ENCODE measurements around the gene LRRC38.

LRRC38 gene

DNA sequence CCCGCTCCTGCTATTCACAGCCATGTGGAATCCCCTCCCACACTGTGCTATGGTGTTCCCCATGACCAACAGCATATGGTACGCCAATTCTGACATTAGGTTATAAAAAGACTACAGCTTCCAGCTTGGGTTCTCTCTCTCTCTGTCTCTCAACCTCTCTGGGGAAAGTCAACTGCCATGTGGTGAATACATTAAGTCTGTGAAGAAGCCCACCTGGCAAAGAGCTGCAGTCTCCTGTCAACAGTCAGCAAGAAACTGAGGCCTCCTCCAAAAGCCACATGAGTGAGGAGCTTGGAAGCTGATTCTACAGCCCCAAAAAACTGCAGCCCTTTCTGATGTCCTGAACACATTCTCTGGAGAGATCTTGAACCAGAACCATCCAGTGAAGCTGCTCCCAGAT is 25.0 kb upstream of the LRRC38 start:
- Histone ChIP-seq H3K27ac (ENCODE audit: extremely low read depth, low read depth, low read length) (no peak overlapping the region), H3K4me1 (ENCODE audit: control insufficient read depth, insufficient read depth, low read length) (no peaks in the 10 kb centered on the region), H3K36me3 (ENCODE audit: control insufficient read depth in 2 of 2, insufficient read depth in 1 of 2, low read length in 2 of 2) (no peaks in the 10 kb centered on the region), H3K9me3 (ENCODE audit: control insufficient read depth, insufficient read depth, low read depth, low read length) (no peaks in the 10 kb centered on the region), H3K4me3 (ENCODE audit: low read depth, low read length) (no peak overlapping the region)
- POLR2A ChIA-PET: no interaction called here
- TF ChIP-seq ZNF530 (tag by site-specific recombination; IDR thresholded peaks at IDR 0.05; ENCODE audit: low read depth) (no peak), ZSCAN30 (tag by site-specific recombination; IDR thresholded peaks at IDR 0.05) (no peak), ZNF426 (tag by site-specific recombination; IDR thresholded peaks at IDR 0.05) (no peak), ZSCAN16 (tag by site-specific recombination; IDR thresholded peaks at IDR 0.05) (no peak), ZBTB44 (tag by site-specific recombination; IDR thresholded peaks at IDR 0.05) (no peak), ZNF175 (tag by site-specific recombination; IDR thresholded peaks at IDR 0.05) (no peak), ZNF112 (tag by site-specific recombination; IDR thresholded peaks at IDR 0.05) (no peak), ZNF837 (tag by site-specific recombination; IDR thresholded peaks at IDR 0.05) (no peak), GLI4 (tag by site-specific recombination; IDR thresholded peaks at IDR 0.05) (no peak), ZNF571 (tag by site-specific recombination; IDR thresholded peaks at IDR 0.05) (no peak)
- TF ChIP-seq, protein P1, sequence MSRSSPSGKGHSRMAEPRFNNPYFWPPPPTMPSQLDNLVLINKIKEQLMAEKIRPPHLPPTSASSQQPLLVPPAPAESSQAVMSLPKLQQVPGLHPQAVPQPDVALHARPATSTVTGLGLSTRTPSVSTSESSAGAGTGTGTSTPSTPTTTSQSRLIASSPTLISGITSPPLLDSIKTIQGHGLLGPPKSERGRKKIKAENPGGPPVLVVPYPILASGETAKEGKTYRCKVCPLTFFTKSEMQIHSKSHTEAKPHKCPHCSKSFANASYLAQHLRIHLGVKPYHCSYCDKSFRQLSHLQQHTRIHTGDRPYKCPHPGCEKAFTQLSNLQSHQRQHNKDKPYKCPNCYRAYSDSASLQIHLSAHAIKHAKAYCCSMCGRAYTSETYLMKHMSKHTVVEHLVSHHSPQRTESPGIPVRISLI (tag by site-specific recombination; IDR thresholded peaks at IDR 0.05): no peak
- CTCF ChIA-PET: interaction anchor here (0.7 to 2.0 kb wide), 3 partner anchors 12 to 117 kb away, joined by 3 to 9 read pairs (median 3); no protein-coding TSS in a partner anchor

DNA sequence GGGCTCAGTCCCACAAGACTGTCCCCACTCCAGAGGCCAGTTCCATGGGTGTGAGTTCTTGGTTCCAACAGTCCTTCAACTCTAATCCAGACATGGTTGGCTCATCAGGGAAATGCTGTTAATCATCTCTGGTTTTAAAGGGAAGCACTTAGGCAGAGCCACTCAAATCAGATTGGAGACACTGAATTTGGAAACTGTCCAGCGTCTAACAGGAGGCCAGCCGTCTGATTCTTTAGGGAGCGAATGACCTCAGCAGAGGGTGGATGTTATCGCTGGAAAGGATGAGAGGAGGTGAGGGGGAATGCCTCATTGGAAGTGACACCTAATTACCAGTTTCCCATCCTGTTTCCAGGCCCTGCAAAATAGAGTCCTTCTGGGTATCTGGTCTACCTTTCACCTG is 22.8 kb upstream of the LRRC38 start:
- CTCF ChIA-PET: no interaction called here
- no peak overlapping the region for H3K27ac ChIP-seq (ENCODE audit: extremely low read depth, low read depth, low read length)
- no peaks in the 10 kb centered on the region for H3K9me3 ChIP-seq (ENCODE audit: control insufficient read depth, insufficient read depth, low read depth, low read length)
- no peak overlapping the region for H3K4me3 ChIP-seq (ENCODE audit: low read depth, low read length)
- TF ChIP-seq ZNF621 (tag by site-specific recombination; IDR thresholded peaks at IDR 0.05) (no peak), SP3 (tag by site-specific recombination; IDR thresholded peaks at IDR 0.05) (no peak), ZFP37 (tag by site-specific recombination; IDR thresholded peaks at IDR 0.05) (no peak), ZBTB17 (tag by site-specific recombination; IDR thresholded peaks at IDR 0.05) (no peak), ZFP41 (tag by site-specific recombination; IDR thresholded peaks at IDR 0.05; ENCODE audit: borderline replicate concordance) (no peak), ZNF24 (tag by site-specific recombination; IDR thresholded peaks at IDR 0.05) (no peak), ZBTB21 (tag by site-specific recombination; IDR thresholded peaks at IDR 0.05) (no peak), KLF1 (tag by site-specific recombination; IDR thresholded peaks at IDR 0.05) (no peak), ZNF830 (tag by site-specific recombination; IDR thresholded peaks at IDR 0.05; ENCODE audit: low read depth) (no peak), ZNF423 (tag by site-specific recombination; IDR thresholded peaks at IDR 0.05) (no peak), MZF1 (tag by site-specific recombination; IDR thresholded peaks at IDR 0.05; ENCODE audit: borderline replicate concordance) (no peak), ATF2 (tag by site-specific recombination; IDR thresholded peaks at IDR 0.05; ENCODE audit: low read depth) (no peak), ZBTB44 (tag by site-specific recombination; IDR thresholded peaks at IDR 0.05) (no peak), INSM2 (tag by site-specific recombination; IDR thresholded peaks at IDR 0.05) (no peak), ZNF571 (tag by site-specific recombination; IDR thresholded peaks at IDR 0.05) (no peak), ZNF610 (tag by site-specific recombination; IDR thresholded peaks at IDR 0.05; ENCODE audit: borderline replicate concordance) (no peak), SALL2 (tag by site-specific recombination; IDR thresholded peaks at IDR 0.05; ENCODE audit: borderline replicate concordance) (no peak), HOXD13 (CRISPR knock-in tag; IDR thresholded peaks at IDR 0.05; ENCODE audit: borderline replicate concordance) (no peak), ZNF701 (tag by site-specific recombination; IDR thresholded peaks at IDR 0.05) (no peak), MEIS1 (CRISPR knock-in tag; IDR thresholded peaks at IDR 0.05; ENCODE audit: borderline replicate concordance) (no peak)
- H3K36me3 ChIP-seq (ENCODE audit: control insufficient read depth in 2 of 2, insufficient read depth in 1 of 2, low read length in 2 of 2): no peaks in the 10 kb centered on the region
- POLR2A ChIA-PET: no interaction called here
- H3K4me1 ChIP-seq (ENCODE audit: control insufficient read depth, insufficient read depth, low read length): no peaks in the 10 kb centered on the region

Data from HEK293 (cell line).